Measurements from ENCODE around the gene GIN1.

The GIN1 gene

GRCh38 chr5:103133231-103133630 lies 13.3 kb upstream of the GIN1 start:
- no peak overlapping the region for H3K9ac ChIP-seq
- no peak overlapping the region for H3K4me2 ChIP-seq (ENCODE audit: low read length)
- no peaks in the 10 kb centered on the region for H3K27me3 ChIP-seq (ENCODE audit: control insufficient read depth, insufficient read depth, low read length)
- no peaks in the 10 kb centered on the region for H3K36me3 ChIP-seq (ENCODE audit: control insufficient read depth, insufficient read depth, low read length)
- no peak overlapping the region for H2AFZ ChIP-seq
- H3K4me1 ChIP-seq = no peaks in the 10 kb centered on the region
- no peak overlapping the region for H3K4me3 ChIP-seq (ENCODE audit: low read depth, low read length)
- no peak overlapping the region for H3K27ac ChIP-seq
- no peaks in the 10 kb centered on the region for H3K9me3 ChIP-seq (ENCODE audit: control insufficient read depth, low read length)
- no peaks in the 10 kb centered on the region for H3K79me2 ChIP-seq
- TF ChIP-seq, protein P1, sequence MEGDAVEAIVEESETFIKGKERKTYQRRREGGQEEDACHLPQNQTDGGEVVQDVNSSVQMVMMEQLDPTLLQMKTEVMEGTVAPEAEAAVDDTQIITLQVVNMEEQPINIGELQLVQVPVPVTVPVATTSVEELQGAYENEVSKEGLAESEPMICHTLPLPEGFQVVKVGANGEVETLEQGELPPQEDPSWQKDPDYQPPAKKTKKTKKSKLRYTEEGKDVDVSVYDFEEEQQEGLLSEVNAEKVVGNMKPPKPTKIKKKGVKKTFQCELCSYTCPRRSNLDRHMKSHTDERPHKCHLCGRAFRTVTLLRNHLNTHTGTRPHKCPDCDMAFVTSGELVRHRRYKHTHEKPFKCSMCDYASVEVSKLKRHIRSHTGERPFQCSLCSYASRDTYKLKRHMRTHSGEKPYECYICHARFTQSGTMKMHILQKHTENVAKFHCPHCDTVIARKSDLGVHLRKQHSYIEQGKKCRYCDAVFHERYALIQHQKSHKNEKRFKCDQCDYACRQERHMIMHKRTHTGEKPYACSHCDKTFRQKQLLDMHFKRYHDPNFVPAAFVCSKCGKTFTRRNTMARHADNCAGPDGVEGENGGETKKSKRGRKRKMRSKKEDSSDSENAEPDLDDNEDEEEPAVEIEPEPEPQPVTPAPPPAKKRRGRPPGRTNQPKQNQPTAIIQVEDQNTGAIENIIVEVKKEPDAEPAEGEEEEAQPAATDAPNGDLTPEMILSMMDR (IDR thresholded peaks at IDR 0.05) = no peak

- no peak overlapping the region for H3K27ac ChIP-seq
Observed at GRCh38 chr5:103132684-103133083, 12.7 kb upstream of the GIN1 start.

GRCh38 chr5:103128202-103128601 lies 8.3 kb upstream of the GIN1 start:
- Histone ChIP-seq H3K27me3 (ENCODE audit: control insufficient read depth, insufficient read depth, low read length) (no peaks in the 10 kb centered on the region), H3K9me3 (ENCODE audit: control insufficient read depth, low read length) (no peaks in the 10 kb centered on the region), H3K4me3 (ENCODE audit: low read depth, low read length) (no peak overlapping the region), H3K79me2 (no peaks in the 10 kb centered on the region), H3K4me1 (no peaks in the 10 kb centered on the region), H3K4me2 (ENCODE audit: low read length) (no peak overlapping the region), H3K9ac (no peak overlapping the region), H3K27ac (no peak overlapping the region), H2AFZ (no peak overlapping the region), H3K36me3 (ENCODE audit: control insufficient read depth, insufficient read depth, low read length) (no peaks in the 10 kb centered on the region)
- TF ChIP-seq, protein P1 (IDR thresholded peaks at IDR 0.05) = no peak

More at GRCh38 chr5:103132684-103133083, 12.7 kb upstream of the GIN1 start:
- TF ChIP-seq, protein P1 (IDR thresholded peaks at IDR 0.05) = no peak
- no peaks in the 10 kb centered on the region for H3K4me1 ChIP-seq
- H3K79me2 ChIP-seq = no peaks in the 10 kb centered on the region
- H3K27me3 ChIP-seq (ENCODE audit: control insufficient read depth, insufficient read depth, low read length) = no peaks in the 10 kb centered on the region
- no peaks in the 10 kb centered on the region for H3K36me3 ChIP-seq (ENCODE audit: control insufficient read depth, insufficient read depth, low read length)
- no peak overlapping the region for H3K9ac ChIP-seq
- no peak overlapping the region for H3K4me3 ChIP-seq (ENCODE audit: low read depth, low read length)
- H2AFZ ChIP-seq = no peak overlapping the region
- H3K9me3 ChIP-seq (ENCODE audit: control insufficient read depth, low read length) = no peaks in the 10 kb centered on the region
- no peak overlapping the region for H3K4me2 ChIP-seq (ENCODE audit: low read length)

DNA sequence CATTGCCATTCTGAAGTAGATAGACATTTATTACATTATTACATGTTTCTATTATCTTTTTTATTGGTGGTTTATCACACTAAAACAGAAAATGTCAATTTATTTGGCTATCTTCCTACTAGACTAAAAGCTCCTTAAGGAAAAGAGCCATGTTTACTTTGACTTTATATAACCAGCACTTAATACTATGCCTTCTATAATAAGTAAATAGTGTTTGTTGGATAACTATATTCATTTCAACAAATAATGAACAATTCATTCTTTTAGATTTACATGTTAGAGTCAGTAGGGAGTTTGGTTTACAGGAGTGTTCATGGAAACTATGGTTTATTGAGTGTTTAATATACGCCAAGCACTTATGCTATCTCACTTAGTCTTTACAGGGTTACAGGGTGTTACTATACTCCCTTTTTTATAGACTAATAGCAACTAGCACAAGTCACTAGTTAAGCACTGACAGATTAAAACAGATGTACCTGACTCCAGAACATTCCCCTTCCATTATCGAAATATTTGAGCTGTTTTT lies 7.4 kb upstream of the GIN1 start:
- Histone ChIP-seq H3K9me3 (ENCODE audit: control insufficient read depth, low read length) (no peaks in the 10 kb centered on the region), H3K4me2 (ENCODE audit: low read length) (no peak overlapping the region), H3K4me3 (ENCODE audit: low read depth, low read length) (no peak overlapping the region), H3K9ac (no peak overlapping the region), H3K36me3 (ENCODE audit: control insufficient read depth, insufficient read depth, low read length) (no peaks in the 10 kb centered on the region), H3K27ac (no peak overlapping the region), H3K27me3 (ENCODE audit: control insufficient read depth, insufficient read depth, low read length) (no peaks in the 10 kb centered on the region), H3K4me1 (no peaks in the 10 kb centered on the region), H3K79me2 (no peaks in the 10 kb centered on the region), H2AFZ (no peak overlapping the region)
- TF ChIP-seq, protein P1 (IDR thresholded peaks at IDR 0.05) = no peak

DNA sequence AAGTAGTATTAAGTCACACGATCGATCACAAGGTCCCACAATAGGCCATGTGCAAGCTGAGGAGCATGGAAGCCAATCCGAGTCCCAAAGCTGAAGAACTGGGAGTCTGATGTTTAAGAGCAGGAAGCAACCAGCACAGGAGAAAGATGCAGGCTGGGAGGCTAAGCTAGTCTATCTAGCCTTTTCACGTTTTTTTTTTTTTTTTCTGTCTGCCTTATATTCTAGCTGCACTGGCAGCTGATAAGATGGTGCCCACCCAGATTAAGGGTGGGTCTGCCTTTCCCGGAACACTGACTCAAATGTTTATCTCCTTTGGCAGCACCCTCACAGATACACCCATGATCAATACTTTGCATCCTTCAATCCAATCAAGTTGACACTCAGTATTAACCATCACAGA lies 6.6 kb upstream of the GIN1 start:
- Histone ChIP-seq H3K27me3 (ENCODE audit: control insufficient read depth, insufficient read depth, low read length) (no peaks in the 10 kb centered on the region), H3K79me2 (no peaks in the 10 kb centered on the region), H2AFZ (no peak overlapping the region), H3K4me1 (no peaks in the 10 kb centered on the region), H3K4me3 (ENCODE audit: low read depth, low read length) (no peak overlapping the region), H3K9me3 (ENCODE audit: control insufficient read depth, low read length) (no peaks in the 10 kb centered on the region), H3K9ac (no peak overlapping the region), H3K4me2 (ENCODE audit: low read length) (no peak overlapping the region), H3K27ac (no peak overlapping the region), H3K36me3 (ENCODE audit: control insufficient read depth, insufficient read depth, low read length) (no peaks in the 10 kb centered on the region)
- TF ChIP-seq, protein P1 (IDR thresholded peaks at IDR 0.05) = no peak
